Activated gamma-delta T cell treated with anti-CD3 and anti-CD28 coated beads, Interleukin-2, amount 50 U/mL, for 16 hours (primary cell): Measurements from ENCODE around the gene CNTRL.
"Not testable (repeated sequence)": the region's sequence is repeated elsewhere in the genome, so short reads cannot be mapped to it uniquely, and the experiment has no call there.

Experiments used
- DNase-seq: peaks from one replicate; pipeline ENCODE4 v3.0.0-alpha.2; 2020; ENCODE audit warnings: low read depth

CNTRL gene

GRCh38 chr9:121071370-121071755 is 3.4 kb upstream of the CNTRL start:
- DNase-seq, result no peak

- no peak for DNase-seq
These were observed 2.9 kb upstream of the CNTRL start for GRCh38 chr9:121071756-121072421.

GRCh38 chr9:121073038-121073437 is 1.7 kb upstream of the CNTRL start:
- no peak for DNase-seq

GRCh38 chr9:121075251-121076036 is 689 bp downstream of the CNTRL start:
- no peak for DNase-seq

GRCh38 chr9:121082075-121082474 is 7.3 kb downstream of the CNTRL start:
- DNase-seq, result no peak

GRCh38 chr9:121085661-121086060 is 10.9 kb downstream of the CNTRL start:
- DNase-seq, result no peak

GRCh38 chr9:121088576-121088975 is 13.8 kb downstream of the CNTRL start:
- no peak for DNase-seq

- not testable (repeated sequence) for DNase-seq
These were observed 16.0 kb downstream of the CNTRL start for GRCh38 chr9:121090743-121091142.

- no peak for DNase-seq
These were observed 20.3 kb downstream of the CNTRL start for GRCh38 chr9:121095057-121095456.

GRCh38 chr9:121098567-121099198 is 23.9 kb downstream of the CNTRL start:
- DNase-seq, result no peak

- DNase-seq, result not testable (repeated sequence)
These were observed 29.3 kb downstream of the CNTRL start for GRCh38 chr9:121104054-121104453.

- no peak for DNase-seq
These were observed 30.8 kb downstream of the CNTRL start for GRCh38 chr9:121105531-121105930.

- no peak for DNase-seq
These were observed 32.3 kb downstream of the CNTRL start for GRCh38 chr9:121107029-121107428.

- DNase-seq, result no peak
These were observed 33.1 kb downstream of the CNTRL start for GRCh38 chr9:121107881-121108280.

GRCh38 chr9:121115466-121115865 is 40.7 kb downstream of the CNTRL start:
- DNase-seq, result no peak

- no peak for DNase-seq
These were observed 43.5 kb downstream of the CNTRL start for GRCh38 chr9:121118266-121118665.

GRCh38 chr9:121120386-121120785 is 45.6 kb downstream of the CNTRL start:
- no peak for DNase-seq

GRCh38 chr9:121121582-121122087 is 46.9 kb downstream of the CNTRL start:
- peak; percentile 93 for DNase-seq

GRCh38 chr9:121122246-121123032 is 47.7 kb downstream of the CNTRL start:
- DNase-seq, result no peak

- no peak for DNase-seq
These were observed 49.2 kb downstream of the CNTRL start for GRCh38 chr9:121123816-121124535.

GRCh38 chr9:121125590-121125989 is 50.8 kb downstream of the CNTRL start:
- no peak for DNase-seq
